DND-41 (cell line): ENCODE measurements around the gene FAM120A.

Experiments used
- ATAC-seq: fragments of 200-7000 bp; cut with Tn5 transposase; 3 replicates; pipeline ENCODE4 v1.9.1; 2021; ENCODE audit warnings: low read depth; ENCODE audit not compliant: insufficient read depth
- DNase-seq: peaks from one replicate; pipeline ENCODE4 v3.0.0-alpha.2; 2020
- H2AFZ ChIP-seq: 2 replicates; pipeline ENCODE4 v1.6.0; 2012; ENCODE audit warnings: low read depth, low read length
- H3K27ac ChIP-seq: 2 replicates; pipeline ENCODE4 v1.5.1; 2012; ENCODE audit warnings: low read length, inconsistent platforms
- H3K27me3 ChIP-seq: fragments of 200-600 bp; sonication (generic); 2 replicates; pipeline ENCODE4 v1.6.0; 2012; ENCODE audit warnings: low read length, mild to moderate bottlenecking, inconsistent platforms; ENCODE audit not compliant: insufficient read depth, poor library complexity
- H3K36me3 ChIP-seq: 2 replicates; pipeline ENCODE4 v1.5.1; 2012; ENCODE audit warnings: low read length, inconsistent platforms; ENCODE audit not compliant: insufficient read depth
- H3K4me1 ChIP-seq: 2 replicates; pipeline ENCODE4 v1.5.1; 2012; ENCODE audit warnings: mild to moderate bottlenecking, low read length; ENCODE audit not compliant: insufficient read depth
- H3K4me2 ChIP-seq: 2 replicates; pipeline ENCODE4 v1.6.0; 2012; ENCODE audit warnings: mild to moderate bottlenecking, moderate library complexity, low read length, inconsistent platforms; ENCODE audit not compliant: insufficient read depth
- H3K4me3 ChIP-seq, 2 experiments: fragments of 200-600 bp in 1 of 2; shearing (Covaris generic) in 1 of 2; 2 replicates each; pipeline ENCODE4 v1.5.1; 2012 to 2016; ENCODE audit warnings: inconsistent platforms in 2 of 2, low read length in 2 of 2, mild to moderate bottlenecking in 2 of 2, low read depth in 1 of 2, moderate library complexity in 1 of 2
- H3K79me2 ChIP-seq: 2 replicates; pipeline ENCODE4 v1.6.0; 2012; ENCODE audit warnings: low read length, inconsistent platforms; ENCODE audit not compliant: insufficient read depth
- H3K9ac ChIP-seq: 2 replicates; pipeline ENCODE4 v1.6.0; 2012; ENCODE audit warnings: low read depth, mild to moderate bottlenecking, inconsistent platforms, low read length, moderate library complexity
- H3K9me3 ChIP-seq: 2 replicates; pipeline ENCODE4 v1.5.1; 2012; ENCODE audit warnings: low read length, moderate library complexity, mild to moderate bottlenecking, inconsistent platforms; ENCODE audit not compliant: insufficient read depth, severe bottlenecking
- H4K20me1 ChIP-seq: 2 replicates; pipeline ENCODE4 v1.6.0; 2012; ENCODE audit warnings: low read length; ENCODE audit not compliant: insufficient read depth
- EZH2 ChIP-seq: IDR thresholded peaks from 3 replicates; pipeline ENCODE4 v1.6.1; 2012; ENCODE audit warnings: borderline replicate concordance, low read depth, mild to moderate bottlenecking, moderate library complexity, low read length, inconsistent platforms; ENCODE audit not compliant: severe bottlenecking
- TF ChIP-seq, protein P1 (sequence below): IDR thresholded peaks from 2 replicates; pipeline ENCODE4 v1.5.1; 2012; ENCODE audit warnings: borderline replicate concordance, low read length, moderate library complexity, mild to moderate bottlenecking; ENCODE audit not compliant: poor library complexity, severe bottlenecking; ENCODE audit errors: extremely low read depth

Gene FAM120A

DNA sequence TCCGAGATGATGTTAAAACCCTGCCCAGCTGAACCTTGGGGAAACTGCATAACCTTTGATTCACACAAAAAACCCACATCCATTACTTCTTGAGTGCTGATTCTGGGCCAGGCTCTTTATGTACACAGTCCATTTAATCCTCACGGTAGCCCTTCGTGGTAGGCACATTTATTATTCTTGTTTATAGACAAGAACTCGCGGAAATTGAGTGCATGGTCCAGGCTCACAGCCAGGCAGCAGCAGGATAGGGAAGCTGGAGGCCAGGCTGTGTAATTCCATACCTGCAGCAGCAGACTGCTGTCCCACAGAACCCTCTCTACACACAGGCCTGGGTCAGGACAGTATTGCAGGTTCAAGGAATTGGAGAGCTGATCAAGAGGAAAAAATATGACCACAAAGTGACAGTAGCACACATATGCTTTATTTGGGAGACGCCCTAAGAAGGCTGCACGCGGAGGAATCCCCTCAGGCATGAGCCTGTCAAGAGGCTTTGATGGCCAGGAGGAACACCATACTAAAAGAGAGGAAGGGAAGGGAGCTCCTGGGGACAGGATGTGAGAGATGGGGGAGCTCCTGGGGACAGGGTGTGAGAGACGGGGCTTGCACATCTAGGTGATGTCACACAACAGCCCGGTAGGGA lies 28.4 kb upstream of the FAM120A start:
- H4K20me1 ChIP-seq: no peaks in the 10 kb centered on the region
- no peak overlapping the region for H2AFZ ChIP-seq
- no peak for TF ChIP-seq EZH2
- TF ChIP-seq, protein P1, sequence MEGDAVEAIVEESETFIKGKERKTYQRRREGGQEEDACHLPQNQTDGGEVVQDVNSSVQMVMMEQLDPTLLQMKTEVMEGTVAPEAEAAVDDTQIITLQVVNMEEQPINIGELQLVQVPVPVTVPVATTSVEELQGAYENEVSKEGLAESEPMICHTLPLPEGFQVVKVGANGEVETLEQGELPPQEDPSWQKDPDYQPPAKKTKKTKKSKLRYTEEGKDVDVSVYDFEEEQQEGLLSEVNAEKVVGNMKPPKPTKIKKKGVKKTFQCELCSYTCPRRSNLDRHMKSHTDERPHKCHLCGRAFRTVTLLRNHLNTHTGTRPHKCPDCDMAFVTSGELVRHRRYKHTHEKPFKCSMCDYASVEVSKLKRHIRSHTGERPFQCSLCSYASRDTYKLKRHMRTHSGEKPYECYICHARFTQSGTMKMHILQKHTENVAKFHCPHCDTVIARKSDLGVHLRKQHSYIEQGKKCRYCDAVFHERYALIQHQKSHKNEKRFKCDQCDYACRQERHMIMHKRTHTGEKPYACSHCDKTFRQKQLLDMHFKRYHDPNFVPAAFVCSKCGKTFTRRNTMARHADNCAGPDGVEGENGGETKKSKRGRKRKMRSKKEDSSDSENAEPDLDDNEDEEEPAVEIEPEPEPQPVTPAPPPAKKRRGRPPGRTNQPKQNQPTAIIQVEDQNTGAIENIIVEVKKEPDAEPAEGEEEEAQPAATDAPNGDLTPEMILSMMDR: no peak
- no peaks in the 10 kb centered on the region for H3K36me3 ChIP-seq
- ATAC-seq: no peak
- no peak overlapping the region for H3K27ac ChIP-seq
- DNase-seq: no peak
- no peak overlapping the region for H3K9ac ChIP-seq
- H3K4me3 ChIP-seq: no peak overlapping the region
- H3K79me2 ChIP-seq: no peaks in the 10 kb centered on the region
- no peaks in the 10 kb centered on the region for H3K4me1 ChIP-seq
- H3K27me3 ChIP-seq: peaks cover 4% of the 10 kb centered on the region
- H3K4me2 ChIP-seq: no peak overlapping the region
- no peaks in the 10 kb centered on the region for H3K9me3 ChIP-seq

DNA sequence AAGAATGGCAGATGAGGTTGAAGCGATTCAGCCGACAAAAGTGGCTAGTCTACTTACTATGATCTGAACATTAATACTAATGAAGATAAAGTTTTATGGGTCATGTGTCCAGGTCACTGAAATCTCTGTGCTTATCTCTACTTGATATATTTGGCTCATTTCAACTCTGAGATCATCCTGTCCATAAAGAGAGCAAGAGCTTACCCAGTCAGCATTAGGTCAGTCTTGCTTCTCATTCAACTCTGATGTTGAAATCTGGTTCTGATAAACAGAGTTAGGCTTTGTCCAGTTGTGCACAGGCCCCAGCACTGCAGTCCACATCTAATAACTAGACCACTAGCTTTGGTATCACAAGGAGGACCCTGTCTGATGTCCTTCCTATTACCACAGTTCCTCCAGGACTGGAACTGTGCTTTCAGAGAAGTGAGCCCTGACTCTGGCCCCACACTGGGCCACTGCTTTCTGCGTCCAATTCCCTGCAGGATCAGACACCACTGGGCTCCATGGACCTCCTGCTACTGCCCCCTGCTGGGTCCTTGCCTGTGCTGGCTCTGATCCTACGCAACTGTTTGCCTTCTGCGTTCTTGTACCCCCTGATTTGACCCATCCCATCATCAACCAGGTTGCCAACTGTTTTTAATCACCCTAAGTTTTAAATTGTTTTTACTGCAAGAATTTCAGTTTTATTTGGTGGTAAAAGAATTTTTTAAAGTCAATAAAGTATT lies 23.7 kb upstream of the FAM120A start:
- Histone ChIP-seq H3K36me3 (no peaks in the 10 kb centered on the region), H3K27ac (no peak overlapping the region), H3K9ac (no peak overlapping the region), H3K79me2 (no peaks in the 10 kb centered on the region), H3K27me3 (peaks cover 4% of the 10 kb centered on the region), H3K4me3 (no peak overlapping the region), H2AFZ (no peak overlapping the region), H3K4me1 (no peaks in the 10 kb centered on the region), H3K4me2 (no peak overlapping the region), H4K20me1 (no peaks in the 10 kb centered on the region), H3K9me3 (no peaks in the 10 kb centered on the region)
- DNase-seq (no peak), ATAC-seq (no peak)
- no peak for TF ChIP-seq EZH2
- TF ChIP-seq, protein P1: peak; percentile 33

DNA sequence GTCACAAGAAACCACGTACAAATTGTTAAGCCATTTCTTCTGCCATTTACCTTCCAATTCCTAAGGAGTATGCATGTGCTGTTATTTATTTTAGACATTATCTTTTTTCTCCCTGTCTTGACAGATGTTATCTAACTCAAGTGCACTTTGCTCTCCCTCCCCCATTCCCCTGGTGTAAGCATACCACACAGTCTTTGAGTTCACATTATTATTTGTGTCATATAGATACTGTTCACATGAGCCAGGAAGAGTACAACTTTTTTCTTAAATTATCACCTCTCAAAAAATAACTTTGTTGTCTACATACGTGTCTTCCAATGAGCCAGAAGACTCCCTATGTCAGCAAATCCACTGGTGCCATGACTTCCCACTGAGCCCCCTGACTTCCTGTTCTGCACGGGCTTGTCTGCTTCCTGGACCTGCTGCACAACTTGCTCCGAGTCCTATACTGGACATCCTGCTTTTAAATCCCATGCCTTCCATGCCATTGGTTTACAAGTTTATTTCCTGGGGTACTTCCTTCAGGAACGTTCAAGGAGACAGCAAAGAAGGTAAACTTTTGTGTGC lies 19.9 kb upstream of the FAM120A start:
- no peak overlapping the region for H2AFZ ChIP-seq
- no peaks in the 10 kb centered on the region for H3K4me1 ChIP-seq
- no peak overlapping the region for H3K4me3 ChIP-seq
- H3K4me2 ChIP-seq: no peak overlapping the region
- H3K9me3 ChIP-seq: no peaks in the 10 kb centered on the region
- no peak overlapping the region for H3K27ac ChIP-seq
- H4K20me1 ChIP-seq: no peaks in the 10 kb centered on the region
- H3K27me3 ChIP-seq: peaks cover 4% of the 10 kb centered on the region
- ATAC-seq (no peak), DNase-seq (no peak)
- no peaks in the 10 kb centered on the region for H3K36me3 ChIP-seq
- no peak overlapping the region for H3K9ac ChIP-seq
- no peaks in the 10 kb centered on the region for H3K79me2 ChIP-seq
- TF ChIP-seq, protein P1: no peak
- TF ChIP-seq EZH2: no peak
